Activated CD8-positive, alpha-beta T cell treated with anti-CD3 and anti-CD28 coated beads, Interleukin-2, amount 10 ng/mL, durations not matched to agents 7 days and 5 days (primary cell): ENCODE measurements around the gene REN. TPM values are rescaled to one million over a fixed set of nuclear protein-coding genes. Genes with fewer than 3 reads are reported as not detected.

Source experiments
- ATAC-seq: fragments of 150-1000 bp; cut with Tn5 transposase; one replicate; pipeline ENCODE4 v1.10.0; 2021; ENCODE audit warnings: moderate library complexity
- CTCF ChIA-PET: fragments of 350-600 bp; sonication (Branson Sonifier 250); formaldehyde crosslinking; loops from one replicate; lab custom pipeline; 2021; ENCODE audit warnings: antibody characterized with exemption; lab: Charles Lee
- POLR2A ChIA-PET: fragments of 350-600 bp; sonication (Branson Sonifier 250); formaldehyde crosslinking; loops from one replicate; lab custom pipeline; 2021; ENCODE audit warnings: antibody characterized with exemption; lab: Charles Lee
- DNase-seq: peaks from one replicate; pipeline ENCODE4 v3.0.0-alpha.2; 2020
- H3K27ac Mint-ChIP-seq: one replicate; pipeline ENCODE4 v1.8.0; 2021; ENCODE audit warnings: mild to moderate bottlenecking, mixed read lengths
- H3K27me3 Mint-ChIP-seq: one replicate; pipeline ENCODE4 v1.8.0; 2021; ENCODE audit warnings: low read depth, mixed read lengths
- H3K36me3 Mint-ChIP-seq: one replicate; pipeline ENCODE4 v1.8.0; 2021; ENCODE audit warnings: low read depth, mixed read lengths
- H3K4me1 Mint-ChIP-seq: one replicate; pipeline ENCODE4 v1.8.0; 2021; ENCODE audit warnings: low read depth, mixed read lengths
- H3K4me3 Mint-ChIP-seq: one replicate; pipeline ENCODE4 v1.8.0; 2021; ENCODE audit warnings: mild to moderate bottlenecking, mixed read lengths
- H3K9me3 Mint-ChIP-seq: one replicate; pipeline ENCODE4 v1.8.0; 2022; ENCODE audit warnings: mixed read lengths; ENCODE audit not compliant: insufficient read depth
- total RNA-seq, 2 experiments: library from RNA; stranded (reverse); gene quantifications; one replicate each; pipeline ENCODE4 v1.2.3, GENCODE V29; 2021

Gene REN
- total RNA-seq, 2 experiments from 2014 or later: not detected

GRCh38 chr1:204150702-204151551 is 15.2 kb downstream of the REN start:
- peak overlapping the region; percentile 51 for H3K4me3 Mint-ChIP-seq
- peaks cover 3% of the 10 kb centered on the region for H3K4me1 Mint-ChIP-seq
- no peak overlapping the region for H3K27ac Mint-ChIP-seq
- CTCF ChIA-PET: interaction anchor here (0.7 to 2.0 kb wide), 5 partner anchors 12 to 656 kb away, joined by 3 to 11 read pairs (median 4); no protein-coding TSS in a partner anchor
- DNase-seq (no peak), ATAC-seq (peak; percentile 19)
- no peaks in the 10 kb centered on the region for H3K9me3 Mint-ChIP-seq
- H3K36me3 Mint-ChIP-seq: no peaks in the 10 kb centered on the region
- POLR2A ChIA-PET: no interaction called here
- peaks cover 28% of the 10 kb centered on the region for H3K27me3 Mint-ChIP-seq

- no peaks in the 10 kb centered on the region for H3K9me3 Mint-ChIP-seq
- H3K27me3 Mint-ChIP-seq: peaks cover 28% of the 10 kb centered on the region
- ATAC-seq: no peak
- H3K4me1 Mint-ChIP-seq: peaks cover 3% of the 10 kb centered on the region
- H3K36me3 Mint-ChIP-seq: no peaks in the 10 kb centered on the region
- no peak overlapping the region for H3K27ac Mint-ChIP-seq
- ChIA-PET CTCF (interaction anchor here (1.5 kb wide), 1 partner anchor 214 kb away, joined by 6 read pairs; no protein-coding TSS in a partner anchor), POLR2A (no interaction called here)
- no peak overlapping the region for H3K4me3 Mint-ChIP-seq
- DNase-seq: no peak
Measured at GRCh38 chr1:204149635-204150565, 16.2 kb downstream of the REN start.

- no peaks in the 10 kb centered on the region for H3K9me3 Mint-ChIP-seq
- ATAC-seq (no peak), DNase-seq (no peak)
- H3K4me3 Mint-ChIP-seq: no peak overlapping the region
- ChIA-PET POLR2A (no interaction called here), CTCF (no interaction called here)
- peaks cover 3% of the 10 kb centered on the region for H3K4me1 Mint-ChIP-seq
- H3K36me3 Mint-ChIP-seq: no peaks in the 10 kb centered on the region
- peaks cover 26% of the 10 kb centered on the region for H3K27me3 Mint-ChIP-seq
- no peak overlapping the region for H3K27ac Mint-ChIP-seq
Measured at GRCh38 chr1:204149107-204149506, 17.0 kb downstream of the REN start.

- H3K4me3 Mint-ChIP-seq: no peak overlapping the region
- ChIA-PET POLR2A (interaction anchor here (0.5 to 0.6 kb wide), 2 partner anchors 485 to 554 kb away, joined by 3 read pairs; no protein-coding TSS in a partner anchor), CTCF (no interaction called here)
- ATAC-seq (no peak), DNase-seq (no peak)
- no peaks in the 10 kb centered on the region for H3K36me3 Mint-ChIP-seq
- peaks cover 18% of the 10 kb centered on the region for H3K27me3 Mint-ChIP-seq
- H3K9me3 Mint-ChIP-seq: no peaks in the 10 kb centered on the region
- H3K4me1 Mint-ChIP-seq: peaks cover 3% of the 10 kb centered on the region
- no peak overlapping the region for H3K27ac Mint-ChIP-seq
Measured at GRCh38 chr1:204147406-204148383, 18.4 kb downstream of the REN start.

GRCh38 chr1:204146965-204147364 is 19.2 kb downstream of the REN start:
- Mint-ChIP-seq H3K4me1 (peaks cover 3% of the 10 kb centered on the region), H3K9me3 (no peaks in the 10 kb centered on the region), H3K4me3 (no peak overlapping the region), H3K27ac (no peak overlapping the region), H3K36me3 (no peaks in the 10 kb centered on the region), H3K27me3 (peaks cover 14% of the 10 kb centered on the region)
- DNase-seq: no peak
- ChIA-PET POLR2A (no interaction called here), CTCF (no interaction called here)
- ATAC-seq: no peak

- ChIA-PET CTCF (no interaction called here), POLR2A (no interaction called here)
- H3K4me1 Mint-ChIP-seq: peaks cover 3% of the 10 kb centered on the region
- peaks cover 14% of the 10 kb centered on the region for H3K27me3 Mint-ChIP-seq
- H3K4me3 Mint-ChIP-seq: no peak overlapping the region
- no peaks in the 10 kb centered on the region for H3K36me3 Mint-ChIP-seq
- no peaks in the 10 kb centered on the region for H3K9me3 Mint-ChIP-seq
- no peak for DNase-seq
- no peak overlapping the region for H3K27ac Mint-ChIP-seq
- ATAC-seq: no peak
Measured at GRCh38 chr1:204146309-204146708, 19.8 kb downstream of the REN start.

GRCh38 chr1:204145033-204145504 is 21.1 kb downstream of the REN start:
- ATAC-seq: no peak

GRCh38 chr1:204143276-204144041 is 22.7 kb downstream of the REN start:
- ChIA-PET POLR2A (no interaction called here), CTCF (interaction anchor here (1.3 kb wide), 1 partner anchor 15 kb away, joined by 5 read pairs; no protein-coding TSS in a partner anchor)
- no peak overlapping the region for H3K27ac Mint-ChIP-seq
- no peak for ATAC-seq
- H3K4me3 Mint-ChIP-seq: no peak overlapping the region
- no peaks in the 10 kb centered on the region for H3K36me3 Mint-ChIP-seq
- no peak for DNase-seq
- H3K4me1 Mint-ChIP-seq: no peaks in the 10 kb centered on the region
- H3K9me3 Mint-ChIP-seq: no peaks in the 10 kb centered on the region
- peaks cover 5% of the 10 kb centered on the region for H3K27me3 Mint-ChIP-seq

More at GRCh38 chr1:204145033-204145504, 21.1 kb downstream of the REN start:
- ChIA-PET POLR2A (no interaction called here), CTCF (interaction anchor here (0.9 to 1.3 kb wide), 3 partner anchors 17 to 22 kb away, joined by 3 to 5 read pairs (median 3); no protein-coding TSS in a partner anchor)
- Mint-ChIP-seq H3K36me3 (no peaks in the 10 kb centered on the region), H3K27me3 (peaks cover 5% of the 10 kb centered on the region), H3K9me3 (no peaks in the 10 kb centered on the region), H3K4me1 (no peaks in the 10 kb centered on the region), H3K4me3 (no peak overlapping the region), H3K27ac (no peak overlapping the region)
- no peak for DNase-seq

GRCh38 chr1:204142032-204142974 is 23.8 kb downstream of the REN start:
- POLR2A ChIA-PET: no interaction called here
- H3K27ac Mint-ChIP-seq: no peak overlapping the region
- no peaks in the 10 kb centered on the region for H3K36me3 Mint-ChIP-seq
- DNase-seq (no peak), ATAC-seq (no peak)
- peaks cover 5% of the 10 kb centered on the region for H3K27me3 Mint-ChIP-seq
- H3K4me3 Mint-ChIP-seq: no peak overlapping the region
- no peaks in the 10 kb centered on the region for H3K4me1 Mint-ChIP-seq
- no peaks in the 10 kb centered on the region for H3K9me3 Mint-ChIP-seq
- CTCF ChIA-PET: interaction anchor here (3.5 kb wide), 1 partner anchor 13 kb away, joined by 22 read pairs; no protein-coding TSS in a partner anchor
